ENCODE results near the gene GPR42. TPM values are rescaled to one million over a fixed set of nuclear protein-coding genes. Genes with fewer than 3 reads are reported as not detected.
A peak's percentile ranks its signal among the peaks of the same experiment; 100 is the strongest.

GPR42 gene
- total RNA-seq, 1 donor from 2014 or later: 0.18 TPM

- Mint-ChIP-seq H3K27ac (no peak overlapping the region), H3K27me3 (ENCODE audit: low read depth) (peaks cover under 1% of the 10 kb centered on the region), H3K4me3 (ENCODE audit: low read depth) (no peak overlapping the region), H3K4me1 (ENCODE audit: low read depth) (peaks cover 13% of the 10 kb centered on the region), H3K9me3 (no peaks in the 10 kb centered on the region), H3K36me3 (ENCODE audit: low read depth) (no peaks in the 10 kb centered on the region)
- DNase-seq (ENCODE audit: low spot score): no peak
- intact Hi-C loops (cut with micrococcal nuclease): no loop called here
These were observed 33.5 kb upstream of the GPR42 start for GRCh38 chr19:35337097-35337983.

GRCh38 chr19:35337984-35338296 is 32.9 kb upstream of the GPR42 start:
- no peak for DNase-seq (ENCODE audit: low spot score)
- Mint-ChIP-seq H3K27me3 (ENCODE audit: low read depth) (peaks cover 3% of the 10 kb centered on the region), H3K36me3 (ENCODE audit: low read depth) (no peaks in the 10 kb centered on the region), H3K9me3 (no peaks in the 10 kb centered on the region), H3K4me3 (ENCODE audit: low read depth) (no peak overlapping the region), H3K27ac (no peak overlapping the region), H3K4me1 (ENCODE audit: low read depth) (peaks cover 7% of the 10 kb centered on the region)
- intact Hi-C loops (cut with micrococcal nuclease): no loop called here

DNA sequence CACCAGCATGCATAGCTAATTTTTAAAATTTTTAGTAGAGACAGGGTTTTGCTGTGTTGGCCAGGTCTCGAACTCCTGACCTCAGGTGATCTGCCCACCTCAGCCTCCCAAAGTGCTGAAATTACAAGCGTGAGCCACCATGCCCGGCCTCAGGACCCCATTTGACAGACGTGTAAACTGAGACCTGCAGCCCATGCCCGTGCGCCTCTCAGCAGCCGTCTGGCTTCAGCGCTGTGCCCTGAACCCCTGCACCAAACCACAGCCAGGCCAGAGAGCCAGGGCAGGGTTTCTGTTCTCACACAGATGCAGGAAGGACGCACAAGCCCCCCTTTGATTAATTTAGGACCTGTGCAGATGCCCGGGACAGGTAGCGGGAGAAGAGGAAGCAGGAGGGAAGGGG is 30.4 kb upstream of the GPR42 start:
- Mint-ChIP-seq H3K9me3 (no peaks in the 10 kb centered on the region), H3K36me3 (ENCODE audit: low read depth) (no peaks in the 10 kb centered on the region), H3K27ac (no peak overlapping the region), H3K4me1 (ENCODE audit: low read depth) (no peaks in the 10 kb centered on the region), H3K27me3 (ENCODE audit: low read depth) (peaks cover 7% of the 10 kb centered on the region), H3K4me3 (ENCODE audit: low read depth) (no peak overlapping the region)
- DNase-seq (ENCODE audit: low spot score): no peak
- intact Hi-C loops (cut with micrococcal nuclease): no loop called here

DNA sequence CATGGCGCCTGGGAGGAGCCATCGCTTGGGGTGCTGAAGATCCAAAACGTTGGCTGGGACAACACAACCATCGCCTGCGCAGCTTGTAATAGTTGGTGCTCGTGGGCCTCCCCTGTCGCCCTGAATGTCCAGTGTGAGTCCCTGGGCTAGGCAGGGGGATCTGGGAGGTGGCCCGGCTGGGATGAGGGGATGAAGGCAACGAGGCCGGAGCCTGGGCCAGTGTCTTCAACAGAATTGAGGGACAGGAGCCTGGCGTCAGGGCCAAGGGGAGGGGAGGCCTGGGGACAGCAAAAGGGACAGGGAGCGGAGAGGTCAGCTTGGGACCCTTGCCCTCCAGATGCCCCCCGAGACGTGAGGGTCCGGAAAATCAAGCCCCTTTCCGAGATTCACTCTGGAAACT is 29.9 kb upstream of the GPR42 start:
- no peak for DNase-seq (ENCODE audit: low spot score)
- peaks cover 7% of the 10 kb centered on the region for H3K27me3 Mint-ChIP-seq (ENCODE audit: low read depth)
- intact Hi-C loops (cut with micrococcal nuclease): no loop called here
- H3K9me3 Mint-ChIP-seq: no peaks in the 10 kb centered on the region
- no peak overlapping the region for H3K27ac Mint-ChIP-seq
- no peak overlapping the region for H3K4me3 Mint-ChIP-seq (ENCODE audit: low read depth)
- peaks cover 5% of the 10 kb centered on the region for H3K4me1 Mint-ChIP-seq (ENCODE audit: low read depth)
- H3K36me3 Mint-ChIP-seq (ENCODE audit: low read depth): no peaks in the 10 kb centered on the region

- intact Hi-C loops (cut with micrococcal nuclease): no loop called here
- no peak overlapping the region for H3K4me3 Mint-ChIP-seq (ENCODE audit: low read depth)
- DNase-seq (ENCODE audit: low spot score): no peak
- H3K4me1 Mint-ChIP-seq (ENCODE audit: low read depth): peaks cover 12% of the 10 kb centered on the region
- peaks cover 7% of the 10 kb centered on the region for H3K27me3 Mint-ChIP-seq (ENCODE audit: low read depth)
- H3K27ac Mint-ChIP-seq: no peak overlapping the region
- no peaks in the 10 kb centered on the region for H3K36me3 Mint-ChIP-seq (ENCODE audit: low read depth)
- H3K9me3 Mint-ChIP-seq: no peaks in the 10 kb centered on the region
These were observed 29.2 kb upstream of the GPR42 start for GRCh38 chr19:35341565-35342225.

GRCh38 chr19:35342430-35342829 is 28.4 kb upstream of the GPR42 start:
- peaks cover 20% of the 10 kb centered on the region for H3K4me1 Mint-ChIP-seq (ENCODE audit: low read depth)
- peaks cover 7% of the 10 kb centered on the region for H3K27me3 Mint-ChIP-seq (ENCODE audit: low read depth)
- H3K4me3 Mint-ChIP-seq (ENCODE audit: low read depth): no peak overlapping the region
- intact Hi-C loops (cut with micrococcal nuclease): no loop called here
- no peak for DNase-seq (ENCODE audit: low spot score)
- no peaks in the 10 kb centered on the region for H3K9me3 Mint-ChIP-seq
- no peak overlapping the region for H3K27ac Mint-ChIP-seq
- H3K36me3 Mint-ChIP-seq (ENCODE audit: low read depth): no peaks in the 10 kb centered on the region

DNA sequence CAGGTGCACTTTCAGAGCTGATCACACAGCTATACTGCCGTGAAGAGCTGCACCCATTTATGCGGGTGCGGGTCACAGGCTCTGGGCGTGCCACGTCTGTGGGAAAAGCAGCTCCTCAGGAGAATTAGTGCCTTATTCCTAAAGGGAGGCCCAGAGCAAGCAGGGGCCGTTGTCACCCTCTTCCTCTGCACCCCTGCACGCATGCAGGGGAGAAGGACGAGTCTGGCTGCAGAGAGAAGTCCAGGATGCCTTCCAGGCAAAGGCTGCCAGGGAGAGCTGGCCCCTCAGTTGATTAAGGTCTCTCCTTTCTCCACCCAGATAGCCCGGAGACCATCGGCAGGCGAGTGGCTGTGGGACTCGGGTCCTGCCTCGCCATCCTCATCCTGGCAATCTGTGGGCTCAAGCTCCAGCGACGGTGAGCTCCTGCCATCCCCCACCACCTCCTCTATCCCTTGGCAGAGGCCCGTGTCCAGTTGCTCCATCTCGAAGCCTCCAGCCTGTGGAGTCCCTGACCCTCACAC is 26.3 kb upstream of the GPR42 start:
- no peak overlapping the region for H3K27ac Mint-ChIP-seq
- peaks cover 30% of the 10 kb centered on the region for H3K4me1 Mint-ChIP-seq (ENCODE audit: low read depth)
- intact Hi-C loops (cut with micrococcal nuclease): loop anchor here (5.0 kb wide), 2 partner anchors 77 to 187 kb away; partner anchors contain the start of gene USF2

GRCh38 chr19:35345671-35346111 is 25.2 kb upstream of the GPR42 start:
- H3K27me3 Mint-ChIP-seq (ENCODE audit: low read depth): peaks cover 7% of the 10 kb centered on the region
- no peaks in the 10 kb centered on the region for H3K9me3 Mint-ChIP-seq
- intact Hi-C loops (cut with micrococcal nuclease): loop anchor here (2.0 to 5.0 kb wide), 4 partner anchors 13 to 188 kb away; partner anchors contain the start of gene USF2
- peak overlapping the region; percentile 97 for H3K27ac Mint-ChIP-seq
- H3K4me3 Mint-ChIP-seq (ENCODE audit: low read depth): no peak overlapping the region
- H3K4me1 Mint-ChIP-seq (ENCODE audit: low read depth): peaks cover 30% of the 10 kb centered on the region
- DNase-seq (ENCODE audit: low spot score): no peak
- H3K36me3 Mint-ChIP-seq (ENCODE audit: low read depth): no peaks in the 10 kb centered on the region

More for the DNA sequence above, 26.3 kb upstream of the GPR42 start:
- DNase-seq (ENCODE audit: low spot score): no peak
- H3K9me3 Mint-ChIP-seq: no peaks in the 10 kb centered on the region
- H3K27me3 Mint-ChIP-seq (ENCODE audit: low read depth): peaks cover 7% of the 10 kb centered on the region
- no peak overlapping the region for H3K4me3 Mint-ChIP-seq (ENCODE audit: low read depth)
- no peaks in the 10 kb centered on the region for H3K36me3 Mint-ChIP-seq (ENCODE audit: low read depth)

GRCh38 chr19:35346193-35347052 is 24.4 kb upstream of the GPR42 start:
- intact Hi-C loops (cut with micrococcal nuclease): loop anchor here (1.0 to 5.0 kb wide), 6 partner anchors 14 to 189 kb away; partner anchors contain the start of gene USF2
- Mint-ChIP-seq H3K27ac (peak overlapping the region; percentile 97), H3K9me3 (no peaks in the 10 kb centered on the region), H3K36me3 (ENCODE audit: low read depth) (no peaks in the 10 kb centered on the region), H3K4me1 (ENCODE audit: low read depth) (peaks cover 30% of the 10 kb centered on the region), H3K27me3 (ENCODE audit: low read depth) (peaks cover 7% of the 10 kb centered on the region), H3K4me3 (ENCODE audit: low read depth) (peak overlapping the region; percentile 58)
- peak; percentile 53 for DNase-seq (ENCODE audit: low spot score)

- peaks cover 6% of the 10 kb centered on the region for H3K27me3 Mint-ChIP-seq (ENCODE audit: low read depth)
- no peaks in the 10 kb centered on the region for H3K9me3 Mint-ChIP-seq
- peak within 1 kb of the TSS; percentile 97 for H3K27ac Mint-ChIP-seq
- intact Hi-C loops (cut with micrococcal nuclease): loop anchor here (1.0 to 5.0 kb wide), 6 partner anchors 15 to 190 kb away; partner anchors contain the start of gene USF2
- peak; percentile 23 for DNase-seq (ENCODE audit: low spot score)
- H3K4me3 Mint-ChIP-seq (ENCODE audit: low read depth): peak within 1 kb of the TSS; percentile 58
- no peaks in the 10 kb centered on the region for H3K36me3 Mint-ChIP-seq (ENCODE audit: low read depth)
- peaks cover 30% of the 10 kb centered on the region for H3K4me1 Mint-ChIP-seq (ENCODE audit: low read depth)
These were observed 23.5 kb upstream of the GPR42 start, which contains the start of gene FFAR1 for GRCh38 chr19:35347171-35347929. TSS of gene FFAR1 (plus strand) at chr19:35347902. CDS start at chr19:35351552, 3,650 bp downstream.

- H3K4me3 Mint-ChIP-seq (ENCODE audit: low read depth): peak overlapping the region; percentile 1
- H3K4me1 Mint-ChIP-seq (ENCODE audit: low read depth): peaks cover 34% of the 10 kb centered on the region
- peak overlapping the region; percentile 97 for H3K27ac Mint-ChIP-seq
- intact Hi-C loops (cut with micrococcal nuclease): loop anchor here (1.0 to 5.0 kb wide), 6 partner anchors 15 to 191 kb away; partner anchors contain the start of gene USF2
- peaks cover 4% of the 10 kb centered on the region for H3K27me3 Mint-ChIP-seq (ENCODE audit: low read depth)
- H3K9me3 Mint-ChIP-seq: no peaks in the 10 kb centered on the region
- H3K36me3 Mint-ChIP-seq (ENCODE audit: low read depth): no peaks in the 10 kb centered on the region
- DNase-seq (ENCODE audit: low spot score): no peak
These were observed 23.0 kb upstream of the GPR42 start for GRCh38 chr19:35347930-35348298.

Measured in activated T-helper 2 cell treated with anti-CD3 and anti-CD28 coated beads, Interferon-gamma antibody, Interleukin-2, Interleukin-4, amounts not matched to agents 10 μg/mL and 5 μg/mL and 100 μg/mL, durations not matched to agents 14 hours and 24 hours and 36 hours (primary cell).